NT2/D1 (cell line): ENCODE data around the gene ARHGAP20.

ENCODE experiments used
- DNase-seq: peaks from one replicate; pipeline ENCODE4 v3.0.0-alpha.2; 2011; ENCODE audit warnings: low read depth, low spot score
- H3K27me3 ChIP-seq: 2 replicates; pipeline ENCODE4 v1.6.0; 2011; ENCODE audit warnings: mild to moderate bottlenecking; ENCODE audit not compliant: insufficient read length, insufficient read depth
- H3K36me3 ChIP-seq: 2 replicates; pipeline ENCODE4 v1.6.1; 2011; ENCODE audit warnings: mild to moderate bottlenecking, low read length, mixed read lengths; ENCODE audit not compliant: insufficient read depth, insufficient read length
- H3K4me1 ChIP-seq: 2 replicates; pipeline ENCODE4 v1.5.1; 2011; ENCODE audit not compliant: insufficient read depth, insufficient read length
- H3K4me3 ChIP-seq: 2 replicates; pipeline ENCODE4 v1.5.1; 2011; ENCODE audit warnings: low read depth; ENCODE audit not compliant: insufficient read length
- H3K9ac ChIP-seq: 2 replicates; pipeline ENCODE4 v1.6.0; 2011; ENCODE audit warnings: low read depth; ENCODE audit not compliant: insufficient read length
- H3K9me3 ChIP-seq: 2 replicates; pipeline ENCODE4 v1.5.1; 2011; ENCODE audit warnings: mild to moderate bottlenecking, low read length; ENCODE audit not compliant: insufficient read depth
- SUZ12 ChIP-seq: IDR thresholded peaks from 2 replicates; pipeline ENCODE4 v1.6.1; 2011; ENCODE audit not compliant: insufficient read length, insufficient read depth; ENCODE audit errors: extremely low read depth
- YY1 ChIP-seq: IDR thresholded peaks from 2 replicates; pipeline ENCODE4 v1.6.1; 2011; ENCODE audit not compliant: insufficient read length, insufficient read depth
- ZNF274 ChIP-seq: IDR thresholded peaks from 2 replicates; pipeline ENCODE4 v1.6.1; 2011; ENCODE audit warnings: mild to moderate bottlenecking, low read depth, low read length

Gene ARHGAP20

DNA sequence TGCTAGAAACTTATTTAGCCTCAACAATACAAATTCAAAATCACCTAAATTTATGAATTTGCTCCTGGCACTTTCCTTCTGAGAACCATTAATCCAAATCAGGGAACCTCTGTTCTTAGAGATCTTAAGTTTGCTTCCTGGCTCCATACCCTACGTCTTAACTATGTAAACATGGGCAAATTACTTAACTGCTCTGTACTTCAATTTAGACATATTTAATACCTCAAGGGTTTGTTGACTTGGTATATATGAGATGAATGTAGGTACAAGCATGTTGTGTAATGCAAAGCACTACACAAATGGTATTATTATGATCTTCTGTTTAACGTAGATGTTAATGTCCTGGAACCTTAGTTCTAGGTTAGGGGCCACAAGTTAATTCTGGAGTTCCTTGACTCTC is 22.6 kb upstream of the ARHGAP20 start:
- Histone ChIP-seq H3K36me3 (no peaks in the 10 kb centered on the region), H3K27me3 (no peaks in the 10 kb centered on the region), H3K4me1 (no peaks in the 10 kb centered on the region), H3K4me3 (no peak overlapping the region), H3K9me3 (no peaks in the 10 kb centered on the region), H3K9ac (no peak overlapping the region)
- TF ChIP-seq SUZ12, result no peak
- no peak for TF ChIP-seq YY1
- no peak for TF ChIP-seq ZNF274
- DNase-seq, result no peak

DNA sequence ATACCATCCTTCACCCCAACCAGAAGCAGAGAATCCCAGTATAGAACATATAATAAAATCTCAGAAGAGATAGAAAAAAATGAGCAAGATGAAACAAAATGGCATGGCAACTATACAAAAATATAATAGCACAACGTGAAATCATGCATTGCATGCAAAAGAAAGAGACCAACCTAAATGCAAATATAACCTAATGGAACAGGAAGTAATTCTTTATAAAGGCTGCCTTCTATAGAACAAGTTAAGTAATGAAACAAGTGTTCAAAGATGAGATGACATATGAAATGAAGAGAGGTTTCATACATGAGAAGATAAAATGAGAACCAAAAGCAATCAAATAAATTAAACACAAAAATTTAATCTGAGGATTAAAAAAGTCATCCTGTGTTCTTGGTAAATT is 18.5 kb upstream of the ARHGAP20 start:
- H3K4me1 ChIP-seq, result no peaks in the 10 kb centered on the region
- no peak for DNase-seq
- H3K9me3 ChIP-seq, result no peaks in the 10 kb centered on the region
- H3K9ac ChIP-seq, result no peak overlapping the region
- no peaks in the 10 kb centered on the region for H3K27me3 ChIP-seq
- no peak for TF ChIP-seq SUZ12
- no peak for TF ChIP-seq YY1
- no peak for TF ChIP-seq ZNF274
- no peaks in the 10 kb centered on the region for H3K36me3 ChIP-seq
- H3K4me3 ChIP-seq, result no peak overlapping the region

DNA sequence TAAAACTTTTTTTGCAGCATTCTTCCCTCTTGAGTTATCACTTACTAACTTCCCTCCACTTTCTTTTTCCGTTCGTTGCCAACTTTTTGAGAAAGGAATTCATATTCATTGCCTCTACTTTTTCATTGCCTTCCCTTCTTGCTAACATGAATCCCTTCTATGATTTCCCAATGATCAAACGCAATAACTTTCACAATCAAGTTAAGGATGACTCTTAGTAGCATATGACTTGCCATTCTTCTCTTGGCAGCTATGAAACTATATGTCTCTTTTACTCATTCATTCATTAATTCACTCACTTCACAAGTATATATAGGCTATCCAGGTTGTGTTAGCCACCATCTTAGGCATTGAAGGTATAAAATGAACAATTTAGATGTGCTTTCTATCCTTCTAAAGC is 16.6 kb upstream of the ARHGAP20 start:
- no peak for TF ChIP-seq YY1
- TF ChIP-seq ZNF274, result no peak
- no peak for TF ChIP-seq SUZ12
- Histone ChIP-seq H3K9ac (no peak overlapping the region), H3K36me3 (no peaks in the 10 kb centered on the region), H3K27me3 (no peaks in the 10 kb centered on the region), H3K4me3 (no peak overlapping the region), H3K9me3 (no peaks in the 10 kb centered on the region), H3K4me1 (no peaks in the 10 kb centered on the region)
- DNase-seq, result no peak

DNA sequence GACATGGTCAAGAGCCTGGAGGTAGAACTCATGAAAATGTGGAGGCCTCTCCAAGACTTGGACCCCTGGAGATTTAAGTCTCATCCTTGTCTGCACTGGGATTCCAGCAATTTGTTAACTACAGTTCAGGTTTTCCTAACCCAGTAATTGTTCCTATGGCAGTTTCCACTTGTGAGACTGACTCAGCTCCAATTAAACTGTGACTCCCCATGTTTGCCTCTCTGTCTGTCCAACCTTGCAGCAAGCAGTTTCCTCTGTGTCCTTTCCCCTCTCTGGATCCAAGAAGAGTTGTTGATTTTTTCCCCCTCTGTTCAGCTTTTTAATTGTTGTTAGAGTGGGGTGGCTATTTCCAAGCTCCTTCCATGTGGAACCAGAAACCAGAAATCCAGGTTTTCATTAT is 16.2 kb upstream of the ARHGAP20 start:
- H3K9me3 ChIP-seq, result no peaks in the 10 kb centered on the region
- no peaks in the 10 kb centered on the region for H3K27me3 ChIP-seq
- no peaks in the 10 kb centered on the region for H3K4me1 ChIP-seq
- H3K9ac ChIP-seq, result no peak overlapping the region
- H3K4me3 ChIP-seq, result no peak overlapping the region
- H3K36me3 ChIP-seq, result no peaks in the 10 kb centered on the region
- TF ChIP-seq ZNF274, result no peak
- no peak for TF ChIP-seq YY1
- TF ChIP-seq SUZ12, result no peak
- no peak for DNase-seq

DNA sequence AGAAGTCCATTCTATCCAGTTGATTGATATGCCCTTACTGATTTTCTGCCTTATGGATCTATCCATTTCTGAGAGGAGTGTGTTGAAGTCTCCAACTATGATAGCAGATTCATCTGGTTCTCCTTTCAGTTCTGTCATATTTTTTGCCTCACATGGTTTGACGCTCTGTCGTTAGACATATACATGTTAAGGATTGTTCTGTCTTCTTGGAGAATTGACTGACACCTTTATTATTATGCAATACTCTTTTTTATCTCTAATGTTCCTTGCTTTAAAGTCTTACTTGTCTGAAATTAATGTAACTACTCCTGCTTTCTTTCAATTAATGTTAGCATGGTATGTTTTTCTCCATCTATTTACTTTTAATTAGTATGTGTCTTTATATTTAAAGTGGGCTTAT is 12.1 kb upstream of the ARHGAP20 start:
- DNase-seq, result no peak

DNA sequence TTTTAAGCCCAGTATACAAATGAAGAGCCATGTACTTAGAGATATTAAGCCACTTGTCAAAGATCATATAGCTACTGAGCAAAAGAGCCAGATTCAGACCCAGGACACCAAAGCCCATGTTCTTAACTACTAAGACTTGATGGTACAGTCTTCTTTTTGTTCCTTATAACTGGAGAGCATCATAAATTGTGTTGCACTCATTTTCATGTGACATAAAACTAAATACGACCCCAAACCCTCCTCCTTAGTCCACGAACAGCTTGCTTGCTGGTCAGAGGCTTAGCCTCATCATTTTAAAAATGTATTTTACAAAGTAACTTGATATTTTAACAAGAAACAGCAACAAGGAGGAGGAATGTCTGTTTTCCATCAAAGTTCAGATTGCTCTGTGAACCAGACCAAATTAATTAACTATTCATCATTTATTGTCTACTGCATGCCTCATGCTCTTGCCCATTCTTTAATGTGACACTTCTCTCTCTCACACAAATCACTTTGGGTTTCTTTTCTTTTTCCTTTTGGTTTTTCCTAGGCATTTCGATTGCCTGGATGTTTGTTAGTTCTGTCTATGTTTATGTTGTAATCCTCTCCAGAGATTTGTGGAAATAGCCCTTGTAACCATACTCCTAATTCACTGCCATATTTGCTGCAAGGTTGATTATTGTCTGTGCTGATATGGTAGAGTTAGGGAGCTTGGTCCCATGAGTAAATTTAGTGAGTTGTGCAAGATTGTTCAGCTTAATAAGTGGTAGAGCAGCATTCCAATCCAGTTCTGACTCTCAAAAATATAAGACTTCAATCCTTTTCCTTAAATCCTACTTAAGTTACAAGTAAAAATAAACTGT is 8.4 kb upstream of the ARHGAP20 start:
- TF ChIP-seq SUZ12, result no peak
- no peak for TF ChIP-seq ZNF274
- TF ChIP-seq YY1, result no peak
- Histone ChIP-seq H3K9ac (no peak overlapping the region), H3K36me3 (no peaks in the 10 kb centered on the region), H3K9me3 (no peaks in the 10 kb centered on the region), H3K4me3 (no peak overlapping the region), H3K4me1 (no peaks in the 10 kb centered on the region), H3K27me3 (no peaks in the 10 kb centered on the region)
- DNase-seq, result no peak

More for the DNA sequence above, 12.1 kb upstream of the ARHGAP20 start:
- no peak for TF ChIP-seq SUZ12
- no peak for TF ChIP-seq ZNF274
- H3K9me3 ChIP-seq, result no peaks in the 10 kb centered on the region
- no peak overlapping the region for H3K4me3 ChIP-seq
- H3K9ac ChIP-seq, result no peak overlapping the region
- H3K4me1 ChIP-seq, result no peaks in the 10 kb centered on the region
- H3K36me3 ChIP-seq, result no peaks in the 10 kb centered on the region
- H3K27me3 ChIP-seq, result no peaks in the 10 kb centered on the region

DNA sequence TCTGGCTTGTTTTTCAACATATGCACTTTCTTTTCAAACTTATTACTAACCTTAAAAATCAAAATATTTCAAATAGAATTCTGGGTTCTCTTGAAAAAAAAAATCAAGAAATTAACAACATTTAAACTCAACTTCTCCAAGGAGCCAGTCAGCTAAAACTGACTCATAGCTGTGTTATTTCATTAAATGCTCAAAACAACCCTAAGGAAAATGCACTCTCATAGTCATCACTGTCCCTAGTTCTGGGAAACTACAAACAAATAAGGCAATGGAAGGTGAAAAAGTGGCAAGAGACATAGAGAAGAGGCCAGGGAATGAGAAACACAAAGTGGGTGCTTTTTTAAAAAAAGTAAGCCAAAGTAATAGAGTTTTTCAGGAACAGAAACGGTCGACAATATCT is 4.1 kb upstream of the ARHGAP20 start:
- peaks cover 32% of the 10 kb centered on the region for H3K27me3 ChIP-seq
- no peaks in the 10 kb centered on the region for H3K4me1 ChIP-seq
- TF ChIP-seq SUZ12 (no peak), ZNF274 (no peak), YY1 (no peak)
- no peak overlapping the region for H3K4me3 ChIP-seq
- DNase-seq, result no peak
- no peak overlapping the region for H3K9ac ChIP-seq
- H3K36me3 ChIP-seq, result no peaks in the 10 kb centered on the region
- H3K9me3 ChIP-seq, result no peaks in the 10 kb centered on the region

DNA sequence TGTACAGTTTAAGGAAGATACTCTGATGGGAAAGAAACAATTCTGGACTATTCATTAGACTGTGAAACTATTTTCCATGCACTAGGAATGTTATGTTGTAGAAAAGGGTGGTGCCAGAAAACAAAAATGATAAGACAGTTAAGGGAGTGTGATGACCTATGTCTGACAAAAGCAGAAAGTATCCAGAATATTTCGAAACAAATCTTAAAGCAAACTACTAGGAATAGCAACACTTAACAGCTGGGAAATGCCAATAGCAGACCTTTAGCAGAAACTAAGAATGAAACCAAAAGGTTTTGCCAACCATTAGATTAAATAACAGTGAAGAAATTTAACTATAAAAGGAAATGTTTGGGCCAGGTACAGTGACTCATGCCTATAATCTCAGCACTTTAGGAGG is 3.3 kb upstream of the ARHGAP20 start:
- H3K36me3 ChIP-seq, result no peaks in the 10 kb centered on the region
- H3K4me1 ChIP-seq, result no peaks in the 10 kb centered on the region
- no peak overlapping the region for H3K4me3 ChIP-seq
- H3K9me3 ChIP-seq, result no peaks in the 10 kb centered on the region
- H3K27me3 ChIP-seq, result peaks cover 41% of the 10 kb centered on the region
- DNase-seq, result no peak
- TF ChIP-seq YY1 (no peak), ZNF274 (no peak), SUZ12 (no peak)
- H3K9ac ChIP-seq, result no peak overlapping the region
